Suppressor macrophage treated with lipopolysaccharide for 4 hours (primary cell): ENCODE data around the gene MAGI2.

ENCODE experiments used
- DNase-seq: peaks from one replicate; pipeline ENCODE4 v3.0.0-alpha.2; 2020

MAGI2 gene

GRCh38 chr7:78092331-78092730 is 1361.1 kb downstream of the MAGI2 start:
- no peak for DNase-seq

DNA sequence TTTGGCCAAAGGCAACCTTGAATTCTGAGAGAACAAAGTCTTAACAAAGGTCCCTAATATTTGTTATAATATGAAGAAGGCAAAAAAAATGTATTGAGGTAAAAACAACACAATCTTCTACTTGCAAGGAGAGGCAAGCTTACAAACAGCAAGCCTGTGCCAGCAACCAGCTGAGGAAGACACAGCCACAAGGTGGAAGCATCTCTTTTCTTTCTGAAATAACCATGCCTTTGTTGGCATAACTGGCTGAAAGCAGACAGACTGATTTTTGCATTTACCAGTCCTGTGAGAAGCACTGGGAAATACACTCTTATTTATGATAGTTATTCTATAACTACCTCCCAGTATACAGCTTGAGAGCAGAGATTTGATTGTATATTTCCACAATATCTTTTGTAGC is 1362.9 kb downstream of the MAGI2 start:
- DNase-seq, result no peak

GRCh38 chr7:78083476-78084120 is 1369.9 kb downstream of the MAGI2 start:
- DNase-seq, result no peak

DNA sequence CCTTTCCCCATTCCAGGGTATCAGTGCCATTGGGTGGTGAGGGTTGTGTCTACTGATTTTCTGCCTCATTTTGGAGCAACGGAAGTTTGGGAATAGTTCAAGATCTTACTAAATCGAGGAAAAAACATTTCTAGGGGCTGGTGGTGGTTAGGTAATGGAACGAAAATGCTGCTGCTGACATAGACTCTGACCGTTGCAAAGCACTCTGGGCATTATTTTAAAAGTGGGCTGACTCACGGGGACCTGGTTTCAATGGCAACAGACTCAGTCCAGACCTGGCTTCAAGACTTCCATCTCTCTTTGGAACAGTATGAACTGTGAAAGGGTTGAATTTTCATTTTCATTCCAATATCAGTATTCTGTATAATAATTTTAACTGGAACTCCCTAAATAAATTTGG is 1370.9 kb downstream of the MAGI2 start:
- DNase-seq, result no peak

DNA sequence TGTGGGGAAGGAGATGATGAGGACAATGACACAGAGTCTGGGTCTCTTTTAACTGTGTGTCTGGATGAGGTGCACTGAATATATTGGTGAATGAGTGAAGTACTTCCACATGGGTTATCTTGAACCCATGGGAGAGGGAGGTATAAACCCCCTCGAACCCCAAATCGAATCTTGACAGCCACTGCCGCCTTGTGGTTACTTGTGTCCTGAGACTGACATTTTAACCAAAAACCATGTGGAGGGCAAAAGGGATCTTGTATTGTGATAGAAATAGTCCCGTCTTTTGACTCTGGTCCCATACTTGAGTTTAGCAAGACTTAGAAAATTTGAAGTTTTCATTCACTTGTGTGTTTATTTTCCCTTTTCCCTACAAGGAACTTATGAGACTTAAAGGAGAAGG is 1371.6 kb downstream of the MAGI2 start:
- no peak for DNase-seq

DNA sequence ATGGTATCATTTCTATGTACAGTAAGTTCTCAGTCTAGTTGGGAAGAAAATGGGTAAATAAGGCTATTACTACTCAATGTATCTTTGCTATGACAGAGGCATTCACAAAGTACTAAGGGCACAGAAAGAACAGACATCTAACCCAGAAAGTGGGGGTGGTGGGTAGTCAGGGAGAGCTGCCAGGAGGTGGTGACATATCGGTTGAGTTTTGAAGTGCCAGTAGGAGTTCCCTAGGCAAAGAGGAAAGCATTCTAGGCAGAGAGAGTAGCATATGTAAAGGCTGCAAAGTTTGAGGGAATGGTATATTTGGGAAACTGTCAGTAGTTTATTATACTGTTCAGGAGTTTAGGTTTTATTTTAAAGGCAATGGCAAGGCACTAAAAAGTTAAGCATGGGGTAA is 1372.1 kb downstream of the MAGI2 start:
- no peak for DNase-seq

- no peak for DNase-seq
These were observed 1372.7 kb downstream of the MAGI2 start for GRCh38 chr7:78080811-78081210.

DNA sequence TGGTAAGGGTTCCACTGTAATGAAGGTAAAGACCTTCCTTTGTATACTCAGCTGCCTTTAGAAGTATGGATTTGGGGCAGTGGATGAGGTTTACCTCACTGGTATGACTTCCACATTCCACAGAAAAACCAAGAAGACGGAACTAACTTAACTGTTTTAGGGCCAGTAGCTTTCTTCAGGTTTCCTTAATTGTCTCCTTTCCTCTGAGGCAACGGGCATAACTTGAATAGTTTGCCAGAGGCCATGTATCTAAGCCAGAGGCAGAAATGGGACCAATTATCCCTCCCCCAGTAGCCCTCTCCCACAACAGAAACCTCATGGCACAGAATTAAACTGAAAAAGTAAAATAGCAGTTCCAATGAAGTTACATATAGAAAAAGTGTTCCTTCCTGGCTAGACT is 1373.2 kb downstream of the MAGI2 start:
- DNase-seq, result no peak

GRCh38 chr7:78074713-78075112 is 1378.8 kb downstream of the MAGI2 start:
- no peak for DNase-seq

DNA sequence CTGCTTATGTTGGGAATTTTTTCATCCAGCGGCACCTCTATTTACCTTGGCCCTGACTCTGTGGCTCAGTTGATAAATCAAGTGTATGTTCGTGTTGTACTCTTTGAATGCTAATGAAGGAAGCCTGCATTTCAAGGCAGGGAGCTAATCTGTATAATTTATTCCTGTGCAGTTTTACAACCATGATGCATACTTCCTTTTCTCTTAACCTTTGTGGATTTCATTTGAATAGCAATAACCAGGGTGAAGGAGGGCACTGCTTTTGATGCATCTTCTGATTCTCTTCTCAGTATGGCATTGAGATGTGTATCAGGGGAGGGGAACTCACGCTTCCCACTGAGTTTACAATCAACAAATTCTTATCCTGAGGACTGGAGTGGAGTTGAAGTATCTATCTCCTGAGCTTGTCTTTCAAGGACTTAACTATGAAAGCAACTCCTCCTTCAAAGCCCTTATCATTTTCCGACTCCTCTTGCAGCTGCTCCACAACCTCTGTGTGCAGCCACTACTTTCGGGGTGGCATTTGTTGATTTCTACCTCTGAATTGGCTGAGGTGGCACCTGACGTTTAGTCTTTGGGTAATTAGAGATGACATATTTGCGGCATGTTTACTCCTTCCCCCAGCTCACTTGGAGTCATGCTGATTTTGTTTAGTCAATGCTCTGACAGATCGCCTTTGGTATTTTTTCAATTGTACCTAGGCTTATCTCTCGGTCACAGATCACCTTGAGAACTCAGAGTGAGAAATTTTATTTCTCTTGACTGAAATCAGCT is 1379.7 kb downstream of the MAGI2 start:
- DNase-seq, result no peak

- no peak for DNase-seq
These were observed 1381.3 kb downstream of the MAGI2 start for GRCh38 chr7:78072201-78072590.

DNA sequence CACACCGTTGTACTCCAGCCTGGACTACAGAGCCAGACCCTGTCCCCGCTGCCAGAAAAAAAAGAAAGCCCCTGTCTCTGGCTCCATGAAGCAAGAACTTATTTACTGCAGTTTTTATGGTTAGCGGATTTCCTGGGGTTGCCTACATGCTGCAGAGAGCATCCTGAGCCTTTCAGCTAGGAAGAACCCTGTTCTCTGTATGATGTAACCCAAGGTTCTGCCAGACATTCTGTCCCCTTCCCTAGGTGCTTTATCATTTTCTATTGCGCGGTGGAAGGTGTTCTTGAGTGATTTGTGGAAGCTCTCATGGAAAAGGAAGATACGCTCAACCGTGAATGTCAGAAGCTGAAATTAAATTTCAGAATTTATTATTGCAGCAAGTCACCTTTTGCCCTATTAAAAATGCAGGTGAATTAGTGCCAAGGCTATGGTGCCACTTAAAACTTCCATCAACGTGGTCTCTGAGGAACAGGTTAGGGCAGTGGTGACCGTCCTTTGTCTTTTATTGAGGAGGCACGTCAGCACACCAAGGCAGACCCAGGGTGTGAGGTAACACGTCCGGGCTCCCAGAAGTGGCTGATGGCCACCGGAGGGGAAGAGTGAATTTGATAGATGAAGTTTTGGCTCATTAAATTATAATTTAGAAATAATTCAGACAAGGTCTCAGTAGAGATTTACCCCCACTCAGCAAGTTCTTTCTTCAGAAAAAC is 1381.8 kb downstream of the MAGI2 start:
- DNase-seq, result no peak

- DNase-seq, result no peak
These were observed 1386.9 kb downstream of the MAGI2 start for GRCh38 chr7:78066599-78066998.

GRCh38 chr7:78063758-78064157 is 1389.7 kb downstream of the MAGI2 start:
- no peak for DNase-seq

DNA sequence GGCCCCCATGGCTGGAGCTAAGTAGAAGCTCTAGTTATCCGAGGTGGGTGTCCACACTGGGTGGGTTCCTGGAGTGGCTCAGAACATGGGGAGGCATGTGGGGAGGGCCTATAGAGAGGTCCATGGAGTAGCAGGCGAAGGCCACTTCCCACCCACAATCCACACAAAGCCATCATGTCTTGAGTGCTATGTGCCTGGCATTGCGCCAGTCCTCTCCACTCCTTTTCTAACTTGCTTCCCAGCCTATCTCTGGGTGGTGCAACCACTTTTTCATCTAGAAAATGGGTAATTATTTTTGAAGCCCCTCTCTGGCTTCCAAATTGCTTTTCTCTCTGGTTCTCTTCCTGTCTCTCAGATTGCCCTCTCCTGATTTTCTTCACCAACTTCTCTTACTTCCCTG is 1391.3 kb downstream of the MAGI2 start:
- no peak for DNase-seq

GRCh38 chr7:78057571-78057970 is 1395.9 kb downstream of the MAGI2 start:
- no peak for DNase-seq

GRCh38 chr7:78055599-78055998 is 1397.9 kb downstream of the MAGI2 start:
- no peak for DNase-seq

GRCh38 chr7:78055001-78055573 is 1398.4 kb downstream of the MAGI2 start:
- no peak for DNase-seq

DNA sequence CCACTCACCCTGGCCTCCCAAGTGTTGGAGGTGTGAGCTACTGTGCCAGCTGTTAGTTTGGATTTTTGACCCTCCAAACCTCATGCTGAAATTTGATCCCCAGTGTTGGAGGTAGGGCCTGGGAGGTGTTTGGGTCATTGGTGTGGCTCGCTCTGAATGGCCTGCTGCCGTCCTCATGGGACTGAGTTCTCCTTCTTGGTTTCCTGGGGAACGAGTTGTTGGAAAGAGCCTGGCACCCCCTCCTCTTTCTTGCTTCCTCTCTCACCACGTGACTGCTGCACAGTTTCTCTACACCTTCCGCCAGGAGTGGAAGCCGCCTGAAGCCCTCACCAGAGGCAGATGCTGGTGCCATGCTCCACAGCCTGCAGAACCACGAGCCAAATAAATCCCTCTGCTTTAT is 1401.4 kb downstream of the MAGI2 start:
- no peak for DNase-seq

DNA sequence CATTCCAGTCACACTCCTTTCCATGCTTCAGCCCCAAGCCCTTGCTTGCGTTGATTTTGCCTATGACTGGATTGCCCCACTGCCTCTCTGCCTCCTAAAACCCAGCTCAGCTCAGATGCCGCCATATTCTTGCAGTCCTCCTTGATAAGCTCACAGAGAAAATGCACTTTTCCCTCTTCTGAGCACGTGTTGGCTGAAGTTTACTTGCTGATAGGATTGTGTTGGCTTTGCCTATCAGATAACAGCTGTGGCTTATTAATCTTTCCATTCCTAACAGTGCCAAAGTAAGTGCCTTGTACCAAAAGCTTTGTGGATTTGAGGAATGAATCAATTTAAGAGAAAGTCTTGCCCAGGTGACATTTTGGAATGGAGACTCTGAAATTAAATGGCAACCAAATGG is 1405.7 kb downstream of the MAGI2 start:
- DNase-seq, result no peak

GRCh38 chr7:78043159-78043558 is 1410.3 kb downstream of the MAGI2 start:
- DNase-seq, result no peak

DNA sequence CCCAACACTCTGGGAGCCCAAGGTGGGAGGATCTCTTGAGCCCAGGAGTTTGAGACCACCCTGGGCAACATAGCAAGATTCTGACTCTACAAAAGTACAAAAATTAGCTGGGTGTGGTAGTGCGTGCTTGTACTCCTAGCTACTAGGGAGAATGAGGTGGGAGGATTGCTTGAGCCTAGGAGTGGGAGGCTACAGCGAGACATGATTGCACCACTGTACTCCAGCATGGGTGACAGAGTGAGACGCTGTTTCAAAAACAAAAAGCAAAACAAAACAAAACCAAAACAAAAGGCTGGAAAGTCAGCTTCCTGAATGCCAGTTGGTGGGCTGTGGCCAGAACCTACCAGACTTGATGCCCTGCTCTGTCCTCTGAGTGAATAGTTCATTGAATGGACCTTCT is 1412.0 kb downstream of the MAGI2 start:
- peak; percentile 16 for DNase-seq
